ENCODE results near the gene SRGAP2B. TPM values are rescaled to one million over a fixed set of nuclear protein-coding genes. Genes with fewer than 3 reads are reported as not detected.
"Not testable (repeated sequence)": the region's sequence is repeated elsewhere in the genome, so short reads cannot be mapped to it uniquely, and the experiment has no call there.

Gene SRGAP2B
- total and polyA plus RNA-seq, 4 donors = 5.8 to 49.8 (median 25.3) TPM

DNA sequence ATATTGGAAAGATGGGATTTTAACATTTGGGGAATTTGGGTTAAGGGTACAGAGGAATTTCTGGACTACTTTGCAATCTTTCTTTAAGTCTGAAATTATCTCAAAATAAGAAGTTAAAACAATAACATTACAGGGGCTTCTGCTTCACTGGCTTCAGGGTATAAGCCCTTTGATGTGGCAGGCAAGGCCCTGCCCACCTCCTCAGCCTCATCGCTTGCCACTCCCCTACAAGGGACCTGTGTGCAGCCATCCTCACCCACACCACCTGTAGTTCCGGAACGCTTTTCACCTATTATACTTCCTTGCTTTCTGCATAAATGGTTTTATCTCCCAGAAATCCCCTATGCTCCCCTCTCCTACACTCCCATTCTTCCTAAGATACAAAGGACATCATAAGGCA is 159.8 kb downstream of the SRGAP2B start:
- not testable (repeated sequence) for H3K9me3 ChIP-seq (ENCODE audit: control insufficient read depth in 4 of 4, insufficient read depth in 3 of 4, low read length in 3 of 4); H3K36me3 ChIP-seq (ENCODE audit: control insufficient read depth in 4 of 4, insufficient read depth in 4 of 4, low read length in 4 of 4); H3K27ac ChIP-seq (ENCODE audit: low read depth in 1 of 2, low read length in 1 of 2); H3K4me1 ChIP-seq (ENCODE audit: control insufficient read depth in 5 of 5, insufficient read depth in 5 of 5, low read length in 5 of 5); H3K4me3 ChIP-seq; H3K27me3 ChIP-seq (ENCODE audit: control insufficient read depth in 3 of 3, insufficient read depth in 3 of 3, low read length in 2 of 3); H3K9ac ChIP-seq (ENCODE audit: insufficient read depth in 1 of 2, low read length in 2 of 2); ATAC-seq (ENCODE audit: insufficient read depth, low FRiP score); DNase-seq
- no CpG with 5 or more reads among the region's 3 CpGs for WGBS, 2 donors

- not testable (repeated sequence) for H3K9ac ChIP-seq (ENCODE audit: insufficient read depth in 1 of 2, low read length in 2 of 2); H3K4me1 ChIP-seq (ENCODE audit: control insufficient read depth in 5 of 5, insufficient read depth in 5 of 5, low read length in 5 of 5); H3K27me3 ChIP-seq (ENCODE audit: control insufficient read depth in 3 of 3, insufficient read depth in 3 of 3, low read length in 2 of 3); H3K9me3 ChIP-seq (ENCODE audit: control insufficient read depth in 4 of 4, insufficient read depth in 3 of 4, low read length in 3 of 4); ATAC-seq (ENCODE audit: insufficient read depth, low FRiP score); H3K4me3 ChIP-seq; DNase-seq; H3K27ac ChIP-seq (ENCODE audit: low read depth in 1 of 2, low read length in 1 of 2); H3K36me3 ChIP-seq (ENCODE audit: control insufficient read depth in 4 of 4, insufficient read depth in 4 of 4, low read length in 4 of 4)
- WGBS, 2 donors = 77 to 88% methylated on average over 4 of the region's 5 CpGs
Measured at GRCh38 chr1:144933014-144933413, 162.1 kb downstream of the SRGAP2B start.

DNA sequence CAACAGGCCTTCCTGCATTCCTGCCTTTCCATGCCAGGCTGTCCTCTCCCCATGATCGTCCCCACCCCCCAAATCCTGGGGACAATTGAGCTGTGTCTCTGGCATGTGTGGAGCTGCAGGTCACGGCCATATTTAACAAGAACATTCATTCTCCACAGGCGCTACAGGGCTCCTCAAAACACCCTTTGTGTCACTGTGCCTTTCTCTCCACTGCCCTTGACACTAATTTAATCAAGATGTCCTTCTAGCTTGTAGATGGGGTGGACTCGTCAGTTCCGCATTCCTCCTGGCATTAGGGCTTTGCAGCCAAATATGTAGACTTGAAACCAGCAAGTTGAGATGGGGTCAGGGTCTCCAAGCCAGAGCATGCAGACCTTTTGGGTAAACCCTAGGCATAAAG is 163.0 kb downstream of the SRGAP2B start:
- H3K27me3 ChIP-seq (ENCODE audit: control insufficient read depth in 3 of 3, insufficient read depth in 3 of 3, low read length in 2 of 3); H3K27ac ChIP-seq (ENCODE audit: low read depth in 1 of 2, low read length in 1 of 2); H3K4me1 ChIP-seq (ENCODE audit: control insufficient read depth in 5 of 5, insufficient read depth in 5 of 5, low read length in 5 of 5); H3K4me3 ChIP-seq; H3K9ac ChIP-seq (ENCODE audit: insufficient read depth in 1 of 2, low read length in 2 of 2); H3K9me3 ChIP-seq (ENCODE audit: control insufficient read depth in 4 of 4, insufficient read depth in 3 of 4, low read length in 3 of 4); H3K36me3 ChIP-seq (ENCODE audit: control insufficient read depth in 4 of 4, insufficient read depth in 4 of 4, low read length in 4 of 4); ATAC-seq (ENCODE audit: insufficient read depth, low FRiP score); DNase-seq: not testable (repeated sequence)
- 84 to 93% methylated on average over 4 of the region's 5 CpGs for WGBS, 2 donors

- 79% methylated on average over 1 of the region's 1 CpG for WGBS, 2 donors
- not testable (repeated sequence) for ATAC-seq (ENCODE audit: insufficient read depth, low FRiP score); H3K27me3 ChIP-seq (ENCODE audit: control insufficient read depth in 3 of 3, insufficient read depth in 3 of 3, low read length in 2 of 3); H3K36me3 ChIP-seq (ENCODE audit: control insufficient read depth in 4 of 4, insufficient read depth in 4 of 4, low read length in 4 of 4); H3K9me3 ChIP-seq (ENCODE audit: control insufficient read depth in 4 of 4, insufficient read depth in 3 of 4, low read length in 3 of 4); H3K4me1 ChIP-seq (ENCODE audit: control insufficient read depth in 5 of 5, insufficient read depth in 5 of 5, low read length in 5 of 5); H3K27ac ChIP-seq (ENCODE audit: low read depth in 1 of 2, low read length in 1 of 2); H3K9ac ChIP-seq (ENCODE audit: insufficient read depth in 1 of 2, low read length in 2 of 2); DNase-seq; H3K4me3 ChIP-seq
Measured at GRCh38 chr1:144931553-144931952, 163.6 kb downstream of the SRGAP2B start.

- not testable (repeated sequence) for H3K27me3 ChIP-seq (ENCODE audit: control insufficient read depth in 3 of 3, insufficient read depth in 3 of 3, low read length in 2 of 3); H3K4me1 ChIP-seq (ENCODE audit: control insufficient read depth in 5 of 5, insufficient read depth in 5 of 5, low read length in 5 of 5); DNase-seq; H3K9ac ChIP-seq (ENCODE audit: insufficient read depth in 1 of 2, low read length in 2 of 2); H3K9me3 ChIP-seq (ENCODE audit: control insufficient read depth in 4 of 4, insufficient read depth in 3 of 4, low read length in 3 of 4); H3K36me3 ChIP-seq (ENCODE audit: control insufficient read depth in 4 of 4, insufficient read depth in 4 of 4, low read length in 4 of 4); ATAC-seq (ENCODE audit: insufficient read depth, low FRiP score); H3K4me3 ChIP-seq; H3K27ac ChIP-seq (ENCODE audit: low read depth in 1 of 2, low read length in 1 of 2)
- whole genome bisulfite sequencing, 2 donors = 82 to 85% methylated on average over 3 of the region's 6 CpGs
Measured at GRCh38 chr1:144930085-144930777, 164.9 kb downstream of the SRGAP2B start.

DNA sequence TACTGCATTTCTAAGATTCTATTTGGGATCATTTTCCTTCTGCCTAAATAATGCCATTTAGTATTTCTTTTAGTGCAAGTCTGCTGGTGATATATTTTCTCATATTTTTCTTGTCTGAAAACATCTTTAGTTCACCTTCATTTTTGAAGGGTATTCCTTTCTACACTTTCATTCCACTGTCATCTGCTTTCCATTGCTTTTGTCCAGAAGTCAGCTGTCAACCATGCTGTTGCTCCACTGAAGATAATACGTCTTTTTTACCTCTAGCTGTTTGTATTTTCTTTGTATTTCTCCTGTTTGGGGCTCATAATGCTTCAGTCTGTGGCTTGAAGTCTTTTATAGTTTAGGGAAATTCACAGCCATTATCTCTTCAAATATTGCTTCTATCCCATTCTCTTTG is 167.8 kb downstream of the SRGAP2B start:
- not testable (repeated sequence) for H3K4me3 ChIP-seq; ATAC-seq (ENCODE audit: insufficient read depth, low FRiP score); H3K27me3 ChIP-seq (ENCODE audit: control insufficient read depth in 3 of 3, insufficient read depth in 3 of 3, low read length in 2 of 3); H3K9me3 ChIP-seq (ENCODE audit: control insufficient read depth in 4 of 4, insufficient read depth in 3 of 4, low read length in 3 of 4); H3K9ac ChIP-seq (ENCODE audit: insufficient read depth in 1 of 2, low read length in 2 of 2); H3K4me1 ChIP-seq (ENCODE audit: control insufficient read depth in 5 of 5, insufficient read depth in 5 of 5, low read length in 5 of 5); H3K36me3 ChIP-seq (ENCODE audit: control insufficient read depth in 4 of 4, insufficient read depth in 4 of 4, low read length in 4 of 4); H3K27ac ChIP-seq (ENCODE audit: low read depth in 1 of 2, low read length in 1 of 2)
- 94 to 100% methylated on average over 1 of the region's 1 CpG for WGBS, 2 donors
- peak in 2 of 3 donors; percentile 0 to 1 for DNase-seq

- not testable (repeated sequence) for ATAC-seq (ENCODE audit: insufficient read depth, low FRiP score); H3K27ac ChIP-seq (ENCODE audit: low read depth in 1 of 2, low read length in 1 of 2); H3K27me3 ChIP-seq (ENCODE audit: control insufficient read depth in 3 of 3, insufficient read depth in 3 of 3, low read length in 2 of 3); H3K4me3 ChIP-seq; DNase-seq; H3K4me1 ChIP-seq (ENCODE audit: control insufficient read depth in 5 of 5, insufficient read depth in 5 of 5, low read length in 5 of 5); H3K9me3 ChIP-seq (ENCODE audit: control insufficient read depth in 4 of 4, insufficient read depth in 3 of 4, low read length in 3 of 4); H3K9ac ChIP-seq (ENCODE audit: insufficient read depth in 1 of 2, low read length in 2 of 2); H3K36me3 ChIP-seq (ENCODE audit: control insufficient read depth in 4 of 4, insufficient read depth in 4 of 4, low read length in 4 of 4)
- no CpG with 5 or more reads among the region's 5 CpGs for WGBS, 2 donors
Measured at GRCh38 chr1:144923640-144924039, 171.5 kb downstream of the SRGAP2B start.

DNA sequence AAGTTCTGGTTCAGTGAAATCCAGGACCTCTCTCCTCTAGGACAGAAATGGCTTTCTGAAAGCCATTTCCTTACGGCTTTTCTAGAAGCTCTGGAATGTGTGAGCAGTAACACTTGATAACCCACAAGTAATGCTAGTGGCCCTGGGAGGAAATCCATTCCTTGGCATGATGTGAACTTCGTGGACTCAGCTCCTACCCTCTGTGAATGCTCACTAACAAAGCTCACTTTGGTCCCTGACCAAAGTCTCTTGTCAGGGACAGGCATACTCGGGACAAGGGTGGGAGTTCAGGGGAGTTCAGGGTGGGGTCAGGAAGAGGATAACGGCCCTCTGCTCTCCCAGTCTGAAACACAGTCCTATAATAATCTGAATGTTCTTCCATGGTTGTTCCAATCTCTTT is 172.3 kb downstream of the SRGAP2B start:
- H3K27ac ChIP-seq (ENCODE audit: low read depth in 1 of 2, low read length in 1 of 2); H3K9ac ChIP-seq (ENCODE audit: insufficient read depth in 1 of 2, low read length in 2 of 2); H3K36me3 ChIP-seq (ENCODE audit: control insufficient read depth in 4 of 4, insufficient read depth in 4 of 4, low read length in 4 of 4); ATAC-seq (ENCODE audit: insufficient read depth, low FRiP score); H3K4me3 ChIP-seq; H3K4me1 ChIP-seq (ENCODE audit: control insufficient read depth in 5 of 5, insufficient read depth in 5 of 5, low read length in 5 of 5); H3K27me3 ChIP-seq (ENCODE audit: control insufficient read depth in 3 of 3, insufficient read depth in 3 of 3, low read length in 2 of 3); H3K9me3 ChIP-seq (ENCODE audit: control insufficient read depth in 4 of 4, insufficient read depth in 3 of 4, low read length in 3 of 4): not testable (repeated sequence)
- WGBS, 2 donors = 60 to 70% methylated on average over 3 of the region's 4 CpGs
- DNase-seq = peak in 2 of 3 donors; percentile 1 to 11
